Mesenchymal stem cell (in vitro differentiated cells and primary cell): Measurements from ENCODE around the gene SCARB1.

ENCODE experiments used
- DNase-seq: peaks from one replicate; pipeline ENCODE4 v3.0.0-alpha.2; 2013
- H2AFZ ChIP-seq: one replicate; pipeline ENCODE4 v1.6.1; 2013; ENCODE audit warnings: low read depth, mild to moderate bottlenecking, control low read depth, inconsistent platforms, low read length, moderate library complexity
- H2AK5ac ChIP-seq: 2 replicates; pipeline ENCODE4 v1.6.1; 2013; ENCODE audit warnings: low read length, moderate library complexity, mild to moderate bottlenecking, inconsistent platforms; ENCODE audit not compliant: severe bottlenecking
- H2BK120ac ChIP-seq: one replicate; pipeline ENCODE4 v1.6.1; 2013; ENCODE audit warnings: low read depth, mild to moderate bottlenecking, inconsistent platforms, low read length, moderate library complexity
- H2BK12ac ChIP-seq, 2 experiments: one replicate each; pipeline ENCODE4 v1.6.1; 2013; ENCODE audit warnings: inconsistent platforms in 2 of 2, low read length in 2 of 2, mild to moderate bottlenecking in 2 of 2, moderate library complexity in 2 of 2, control low read depth in 1 of 2
- H2BK15ac ChIP-seq: one replicate; pipeline ENCODE4 v1.6.1; 2013; ENCODE audit warnings: mild to moderate bottlenecking, low read depth, inconsistent platforms; ENCODE audit not compliant: poor library complexity, severe bottlenecking
- H2BK5ac ChIP-seq: 2 replicates; pipeline ENCODE4 v1.6.1; 2013; ENCODE audit warnings: low read depth, mild to moderate bottlenecking, low read length, control low read depth, inconsistent platforms; ENCODE audit not compliant: poor library complexity, severe bottlenecking
- H3K14ac ChIP-seq, 2 experiments: one replicate each; pipeline ENCODE4 v1.6.1; 2013; ENCODE audit warnings: inconsistent platforms in 2 of 2, low read length in 2 of 2, control low read depth in 1 of 2, mild to moderate bottlenecking in 1 of 2, moderate library complexity in 1 of 2
- H3K18ac ChIP-seq, 2 experiments: one replicate each; pipeline ENCODE4 v1.6.1; 2013; ENCODE audit warnings: inconsistent platforms in 2 of 2, low read length in 2 of 2, control low read depth in 1 of 2, low read depth in 1 of 2, mild to moderate bottlenecking in 1 of 2
- H3K23ac ChIP-seq, 2 experiments: one replicate each; pipeline ENCODE4 v1.6.1; 2013; ENCODE audit warnings: inconsistent platforms in 2 of 2, low read length in 2 of 2, mild to moderate bottlenecking in 2 of 2, moderate library complexity in 2 of 2, control low read depth in 1 of 2
- H3K27ac ChIP-seq: 2 replicates; pipeline ENCODE4 v1.5.1; 2013; ENCODE audit warnings: mild to moderate bottlenecking, moderate library complexity, low read length, control low read depth, inconsistent platforms; ENCODE audit not compliant: poor library complexity, severe bottlenecking
- H3K27me3 ChIP-seq, 2 experiments: 2 replicates each; pipeline versions ENCODE4 v1.6.1 to v1.7.0; 2013; ENCODE audit warnings: low read length in 2 of 2, mild to moderate bottlenecking in 2 of 2, moderate library complexity in 2 of 2, control low read depth in 1 of 2, inconsistent platforms in 1 of 2; ENCODE audit not compliant: control insufficient read depth in 1 of 2, insufficient read depth in 1 of 2
- H3K36me3 ChIP-seq, 2 experiments: 2 replicates each; pipeline versions ENCODE4 v1.6.1 to v1.7.0; 2013; ENCODE audit warnings: low read length in 2 of 2, control low read depth in 1 of 2, inconsistent platforms in 1 of 2, low read depth in 1 of 2, mild to moderate bottlenecking in 1 of 2; ENCODE audit not compliant: insufficient read depth in 2 of 2, control insufficient read depth in 1 of 2
- H3K4ac ChIP-seq, 2 experiments: one replicate each; pipeline ENCODE4 v1.6.1; 2013; ENCODE audit warnings: inconsistent platforms in 2 of 2, low read length in 2 of 2, mild to moderate bottlenecking in 2 of 2, moderate library complexity in 2 of 2, control low read depth in 1 of 2, low read depth in 1 of 2
- H3K4me1 ChIP-seq: 2 replicates; pipeline ENCODE4 v1.6.1; 2013; ENCODE audit warnings: low read depth, low read length, control low read depth; ENCODE audit not compliant: control insufficient read depth, insufficient read depth
- H3K4me2 ChIP-seq: 2 replicates; pipeline ENCODE4 v1.6.1; 2013; ENCODE audit warnings: low read length, mild to moderate bottlenecking, inconsistent platforms; ENCODE audit not compliant: poor library complexity, severe bottlenecking
- H3K4me3 ChIP-seq, 2 experiments: 2 replicates each; pipeline versions ENCODE4 v1.5.1 to v1.7.0; 2013; ENCODE audit warnings: low read length in 2 of 2, mild to moderate bottlenecking in 2 of 2, control low read depth in 1 of 2, low read depth in 1 of 2; ENCODE audit not compliant: insufficient read depth in 1 of 2
- H3K79me1 ChIP-seq: replicated peaks from 2 replicates; pipeline ENCODE4 v1.6.1; 2013; ENCODE audit warnings: mild to moderate bottlenecking, control low read depth, low read length, inconsistent platforms; ENCODE audit not compliant: poor library complexity, severe bottlenecking
- H3K9ac ChIP-seq: 2 replicates; pipeline ENCODE4 v1.7.0; 2013; ENCODE audit warnings: mild to moderate bottlenecking, low read length, moderate library complexity
- H3K9me3 ChIP-seq: 2 replicates; pipeline ENCODE4 v1.7.0; 2013; ENCODE audit warnings: mild to moderate bottlenecking, low read length; ENCODE audit not compliant: control insufficient read depth
- H4K8ac ChIP-seq: one replicate; pipeline ENCODE4 v1.6.1; 2013; ENCODE audit warnings: inconsistent platforms, mild to moderate bottlenecking, low read length, moderate library complexity
- H4K91ac ChIP-seq: one replicate; pipeline ENCODE4 v1.6.1; 2013; ENCODE audit warnings: mild to moderate bottlenecking, low read length, inconsistent platforms
- WGBS: methylation state at CpG from one replicate; pipeline ENCODE4 v1.1.7; 2013; ENCODE audit warnings: mixed read lengths; 5-methylcytosine and 5-hydroxymethylcytosine counted together

The SCARB1 gene

DNA sequence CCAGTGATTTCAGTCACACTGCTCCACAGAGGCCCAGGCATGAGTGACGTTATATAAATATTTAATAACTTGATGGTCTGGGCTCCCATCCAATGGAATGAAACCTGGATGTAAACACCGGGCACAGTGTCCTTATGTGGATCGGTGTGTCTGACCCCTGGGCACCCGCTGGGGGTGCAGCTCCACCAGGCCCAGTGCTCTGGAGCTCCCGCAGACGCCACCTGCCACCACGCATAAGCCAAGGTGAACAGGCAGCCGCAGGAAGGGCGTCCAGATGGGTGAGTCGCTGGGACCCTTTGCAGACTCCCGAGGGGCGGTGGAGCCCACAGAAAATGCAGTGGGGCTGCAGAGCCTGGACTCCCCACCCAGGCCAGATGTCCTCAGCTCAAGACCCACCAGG is 121.6 kb downstream of the SCARB1 start:
- WGBS: 89% methylated on average over 12 of the region's 12 CpGs
- no peak for DNase-seq
- H2BK15ac ChIP-seq: peak overlapping the region; percentile 84
- peaks cover 7% of the 10 kb centered on the region for H3K9me3 ChIP-seq
- H3K4ac ChIP-seq: no peak overlapping the region
- H3K18ac ChIP-seq: no peak overlapping the region
- H2BK12ac ChIP-seq: peak overlapping the region; percentile 70 to 75
- H2BK120ac ChIP-seq: no peak overlapping the region
- no peak overlapping the region for H3K4me3 ChIP-seq
- H3K4me2 ChIP-seq: no peak overlapping the region
- peaks cover 44% of the 10 kb centered on the region for H3K4me1 ChIP-seq
- H4K91ac ChIP-seq: peak overlapping the region; percentile 81
- H4K8ac ChIP-seq: peak overlapping the region; percentile 52
- no peak overlapping the region for H3K27ac ChIP-seq
- H2AFZ ChIP-seq: no peak overlapping the region
- H3K9ac ChIP-seq: no peak overlapping the region
- H3K27me3 ChIP-seq: no peaks in the 10 kb centered on the region
- no peaks in the 10 kb centered on the region for H3K79me1 ChIP-seq
- H3K36me3 ChIP-seq: no peaks in the 10 kb centered on the region
- peak overlapping the region; percentile 25 for H2AK5ac ChIP-seq
- no peak overlapping the region for H3K23ac ChIP-seq
- H3K14ac ChIP-seq: no peak overlapping the region
- no peak overlapping the region for H2BK5ac ChIP-seq

DNA sequence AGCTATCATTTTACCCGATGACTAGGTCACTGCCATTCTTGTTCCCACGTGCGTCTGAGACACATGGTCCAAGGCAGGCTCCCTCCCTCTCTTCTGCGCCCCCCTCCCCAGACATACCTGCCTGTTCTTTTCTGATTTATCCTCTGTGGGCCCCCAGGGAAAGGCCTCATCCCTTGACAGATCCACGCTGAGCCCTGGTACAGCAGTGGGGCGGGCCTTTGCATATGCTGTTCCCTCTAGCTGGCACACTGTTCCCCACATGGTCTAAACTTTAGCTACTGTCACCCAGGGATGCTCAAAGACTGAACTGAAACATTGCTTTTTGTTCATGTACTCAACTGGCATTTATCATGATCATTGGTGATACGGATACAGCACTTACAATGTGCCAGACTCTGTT is 122.5 kb downstream of the SCARB1 start:
- peak overlapping the region in 1 of 2 experiments; percentile 92 for H2BK12ac ChIP-seq
- no peak overlapping the region for H3K4me3 ChIP-seq
- no peaks in the 10 kb centered on the region for H3K79me1 ChIP-seq
- H3K4me1 ChIP-seq: peaks cover 45% of the 10 kb centered on the region
- no peaks in the 10 kb centered on the region for H3K36me3 ChIP-seq
- peaks cover 7% of the 10 kb centered on the region for H3K9me3 ChIP-seq
- peak overlapping the region; percentile 29 to 87 for H3K18ac ChIP-seq
- peak overlapping the region; percentile 64 for H4K91ac ChIP-seq
- peak overlapping the region; percentile 57 for H3K27ac ChIP-seq
- H2AFZ ChIP-seq: no peak overlapping the region
- H3K4ac ChIP-seq: peak overlapping the region in 1 of 2 experiments; percentile 9
- peak overlapping the region; percentile 66 for H2AK5ac ChIP-seq
- no peak for DNase-seq
- H3K4me2 ChIP-seq: no peak overlapping the region
- no peak overlapping the region for H3K9ac ChIP-seq
- H2BK15ac ChIP-seq: peak overlapping the region; percentile 9
- 95% methylated on average over 7 of the region's 7 CpGs for WGBS
- no peak overlapping the region for H3K14ac ChIP-seq
- H3K27me3 ChIP-seq: no peaks in the 10 kb centered on the region
- peak overlapping the region; percentile 29 for H2BK120ac ChIP-seq
- no peak overlapping the region for H2BK5ac ChIP-seq
- H3K23ac ChIP-seq: no peak overlapping the region
- peak overlapping the region; percentile 42 for H4K8ac ChIP-seq

DNA sequence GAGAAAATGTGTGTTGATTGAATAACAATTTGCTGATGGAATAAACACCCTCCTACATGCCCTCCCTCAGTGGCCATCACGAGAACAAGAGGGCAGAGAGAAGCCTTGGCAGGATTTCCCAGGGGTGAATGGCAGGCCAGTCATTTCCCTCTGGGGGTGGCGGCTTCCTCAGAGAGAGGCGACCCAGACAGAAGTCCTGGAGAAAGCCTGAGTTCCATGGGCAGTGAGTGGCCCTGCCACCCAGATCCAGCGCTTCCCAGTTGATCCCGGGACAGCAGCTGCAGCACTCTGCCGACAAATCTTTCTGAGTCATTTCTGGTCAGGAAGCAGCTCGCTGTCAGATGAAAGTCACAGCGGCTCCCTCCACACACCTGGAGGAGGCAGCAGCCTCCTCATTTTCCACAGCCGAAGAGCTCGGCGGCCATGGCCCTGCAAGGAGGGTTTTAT is 123.0 kb downstream of the SCARB1 start:
- 38% methylated on average over 11 of the region's 11 CpGs for whole genome bisulfite sequencing
- Histone ChIP-seq H4K8ac (peak overlapping the region; percentile 69), H3K9ac (no peak overlapping the region), H2BK120ac (peak overlapping the region; percentile 29), H4K91ac (peak overlapping the region; percentile 28), H3K4ac (peak overlapping the region; percentile 9 to 42), H2BK12ac (peak overlapping the region; percentile 31 to 92), H3K79me1 (no peaks in the 10 kb centered on the region), H2BK5ac (no peak overlapping the region), H3K9me3 (peaks cover 7% of the 10 kb centered on the region), H2AFZ (peak overlapping the region; percentile 29), H3K27ac (peak overlapping the region; percentile 57), H3K27me3 (no peaks in the 10 kb centered on the region), H3K23ac (no peak overlapping the region), H3K4me3 (no peak overlapping the region), H3K18ac (peak overlapping the region; percentile 80 to 87), H2BK15ac (peak overlapping the region; percentile 63), H3K4me2 (no peak overlapping the region), H3K36me3 (no peaks in the 10 kb centered on the region), H3K14ac (peak overlapping the region in 1 of 2 experiments; percentile 28), H2AK5ac (peak overlapping the region; percentile 66), H3K4me1 (peaks cover 45% of the 10 kb centered on the region)
- peak; percentile 70 for DNase-seq

DNA sequence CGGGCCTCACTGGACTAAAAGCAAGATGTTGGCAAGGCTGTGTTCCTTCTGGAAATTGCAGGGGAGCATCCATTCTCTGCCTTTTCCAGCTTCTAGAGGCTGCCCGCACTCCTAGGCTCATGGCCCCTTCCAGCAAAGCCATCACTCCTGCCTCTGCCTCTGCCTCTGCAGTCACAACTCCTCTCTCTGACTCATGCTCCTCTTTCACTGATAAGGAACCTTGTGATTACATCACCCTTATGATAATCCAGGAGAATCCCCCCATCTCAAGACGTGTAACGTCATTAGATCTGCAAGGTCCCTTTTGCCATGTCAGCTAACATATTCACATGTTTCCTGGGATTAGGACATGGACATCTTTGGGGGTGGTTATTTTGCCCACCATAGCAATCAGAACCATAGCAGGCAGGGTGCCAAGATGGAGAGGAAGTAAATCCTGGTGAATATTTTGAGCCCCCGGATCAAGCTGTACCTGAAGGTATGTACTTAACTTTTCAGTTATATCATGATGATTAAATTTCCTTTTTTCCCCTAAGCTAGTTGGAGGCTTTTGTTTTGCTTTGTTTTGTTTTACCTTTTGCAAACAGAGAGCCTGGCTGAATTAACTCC is 123.6 kb downstream of the SCARB1 start:
- H2BK15ac ChIP-seq: no peak overlapping the region
- H3K4ac ChIP-seq: no peak overlapping the region
- peaks cover 7% of the 10 kb centered on the region for H3K9me3 ChIP-seq
- H2AFZ ChIP-seq: no peak overlapping the region
- H4K8ac ChIP-seq: no peak overlapping the region
- H3K23ac ChIP-seq: no peak overlapping the region
- peak overlapping the region; percentile 78 for H2AK5ac ChIP-seq
- no peaks in the 10 kb centered on the region for H3K36me3 ChIP-seq
- DNase-seq: no peak
- peaks cover 44% of the 10 kb centered on the region for H3K4me1 ChIP-seq
- H2BK12ac ChIP-seq: peak overlapping the region in 1 of 2 experiments; percentile 0
- no peak overlapping the region for H3K14ac ChIP-seq
- H4K91ac ChIP-seq: no peak overlapping the region
- H3K27me3 ChIP-seq: no peaks in the 10 kb centered on the region
- no peak overlapping the region for H3K4me2 ChIP-seq
- H3K79me1 ChIP-seq: no peaks in the 10 kb centered on the region
- peak overlapping the region; percentile 57 for H3K27ac ChIP-seq
- H2BK120ac ChIP-seq: no peak overlapping the region
- no peak overlapping the region for H3K9ac ChIP-seq
- no peak overlapping the region for H3K4me3 ChIP-seq
- H3K18ac ChIP-seq: peak overlapping the region in 1 of 2 experiments; percentile 46
- H2BK5ac ChIP-seq: no peak overlapping the region
- WGBS: 96% methylated on average over 4 of the region's 5 CpGs
